Ovary (tissue), 3 donors: ENCODE results near the gene EXO5.
"Not testable (repeated sequence)": the region's sequence is repeated elsewhere in the genome, so short reads cannot be mapped to it uniquely, and the experiment has no call there.

Experiments used
- POLR2A ChIP-seq: fragments of 450-650 bp; IDR thresholded peaks from one replicate; pipeline ENCODE4 v1.6.1; 2017; ENCODE audit warnings: antibody characterized with exemption, mild to moderate bottlenecking, moderate library complexity
- TF ChIP-seq, protein P1 (sequence below), 3 donors: fragments of 450-650 bp in 2 of 3; fragments of 200-600 bp in 1 of 3; IDR thresholded peaks; one replicate each; pipeline versions ENCODE4 v1.5.1 to v1.8.0; 2016 to 2022; ENCODE audit warnings: antibody characterized with exemption in 3 of 3, mild to moderate bottlenecking in 1 of 3
- donor health status: DM: no; HTN: no; CAD: no.

GRCh38 chr1:40502651-40503050 lies 5.9 kb upstream of the EXO5 start:
- TF ChIP-seq POLR2A: not testable (repeated sequence)
- TF ChIP-seq, protein P1, sequence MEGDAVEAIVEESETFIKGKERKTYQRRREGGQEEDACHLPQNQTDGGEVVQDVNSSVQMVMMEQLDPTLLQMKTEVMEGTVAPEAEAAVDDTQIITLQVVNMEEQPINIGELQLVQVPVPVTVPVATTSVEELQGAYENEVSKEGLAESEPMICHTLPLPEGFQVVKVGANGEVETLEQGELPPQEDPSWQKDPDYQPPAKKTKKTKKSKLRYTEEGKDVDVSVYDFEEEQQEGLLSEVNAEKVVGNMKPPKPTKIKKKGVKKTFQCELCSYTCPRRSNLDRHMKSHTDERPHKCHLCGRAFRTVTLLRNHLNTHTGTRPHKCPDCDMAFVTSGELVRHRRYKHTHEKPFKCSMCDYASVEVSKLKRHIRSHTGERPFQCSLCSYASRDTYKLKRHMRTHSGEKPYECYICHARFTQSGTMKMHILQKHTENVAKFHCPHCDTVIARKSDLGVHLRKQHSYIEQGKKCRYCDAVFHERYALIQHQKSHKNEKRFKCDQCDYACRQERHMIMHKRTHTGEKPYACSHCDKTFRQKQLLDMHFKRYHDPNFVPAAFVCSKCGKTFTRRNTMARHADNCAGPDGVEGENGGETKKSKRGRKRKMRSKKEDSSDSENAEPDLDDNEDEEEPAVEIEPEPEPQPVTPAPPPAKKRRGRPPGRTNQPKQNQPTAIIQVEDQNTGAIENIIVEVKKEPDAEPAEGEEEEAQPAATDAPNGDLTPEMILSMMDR (IDR thresholded peaks at IDR 0.05): not testable (repeated sequence)
